Activated CD8-positive, alpha-beta T cell treated with anti-CD3 and anti-CD28 coated beads for 36 hours (primary cell): ENCODE data around the gene ALDH6A1. TPM values are rescaled to one million over a fixed set of nuclear protein-coding genes. Genes with fewer than 3 reads are reported as not detected.

Experiments
- ATAC-seq: fragments of 200-7000 bp; cut with Tn5 transposase; one replicate; pipeline ENCODE4 v1.10.0; 2021; ENCODE audit warnings: mild to moderate bottlenecking, moderate library complexity
- CTCF ChIA-PET: fragments of 350-600 bp; sonication (Branson Sonifier 250); formaldehyde crosslinking; loops from one replicate; lab custom pipeline; 2021; ENCODE audit warnings: antibody characterized with exemption; lab: Charles Lee
- POLR2A ChIA-PET: fragments of 350-600 bp; sonication (Branson Sonifier 250); formaldehyde crosslinking; loops from one replicate; lab custom pipeline; 2021; ENCODE audit warnings: antibody characterized with exemption; lab: Charles Lee
- DNase-seq: peaks from one replicate; pipeline ENCODE4 v3.0.0-alpha.2; 2020
- H3K27ac Mint-ChIP-seq: one replicate; pipeline ENCODE4 v1.8.0; 2021; ENCODE audit warnings: mild to moderate bottlenecking, mixed read lengths
- H3K27me3 Mint-ChIP-seq: one replicate; pipeline ENCODE4 v1.8.0; 2021; ENCODE audit warnings: mixed read lengths
- H3K36me3 Mint-ChIP-seq: one replicate; pipeline ENCODE4 v1.8.0; 2021; ENCODE audit warnings: low read depth, mixed read lengths
- H3K4me1 Mint-ChIP-seq: one replicate; pipeline ENCODE4 v1.8.0; 2021; ENCODE audit warnings: low read depth, mixed read lengths
- H3K4me3 Mint-ChIP-seq: one replicate; pipeline ENCODE4 v1.8.0; 2021; ENCODE audit warnings: mild to moderate bottlenecking, moderate library complexity, mixed read lengths
- H3K9me3 Mint-ChIP-seq: one replicate; pipeline ENCODE4 v1.8.0; 2021; ENCODE audit warnings: mixed read lengths
- CTCF ChIP-seq: fragments of 200-600 bp; IDR thresholded peaks from one replicate; pipeline ENCODE4 v1.8.0; 2022; ENCODE audit warnings: antibody characterized with exemption, mild to moderate bottlenecking
- intact Hi-C: fragments of 100-400 bp; cut with micrococcal nuclease; formaldehyde crosslinking; loops from one replicate; pipeline ENCODE4 v1.10.0; 2022
- total RNA-seq, 2 experiments: library from RNA; stranded (reverse); gene quantifications; one replicate each; pipeline ENCODE4 v1.2.3, GENCODE V29; 2021

Gene ALDH6A1
- total RNA-seq, 2 experiments from 2014 or later, result 10.8 to 11.8 TPM

DNA sequence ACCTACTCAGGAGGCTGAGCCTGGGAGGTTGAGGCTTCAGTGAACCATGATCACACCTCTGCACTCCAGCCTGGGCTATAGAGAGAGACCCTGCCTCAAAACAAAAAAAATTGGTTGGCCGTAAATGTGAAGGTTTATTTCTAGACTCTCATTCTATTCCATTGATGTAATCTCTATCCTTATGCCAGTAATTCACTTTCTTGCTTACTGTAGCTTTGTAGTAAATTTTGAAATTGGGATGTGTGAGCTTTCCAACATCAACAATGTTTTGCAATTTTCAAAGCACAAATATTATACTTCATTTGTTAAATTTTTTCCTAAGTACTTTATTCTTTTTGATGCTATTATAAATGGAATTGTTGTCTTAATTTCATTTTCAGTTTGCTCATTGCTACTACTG lies 25.1 kb upstream of the ALDH6A1 start:
- H3K36me3 Mint-ChIP-seq, result peaks cover 12% of the 10 kb centered on the region
- no peaks in the 10 kb centered on the region for H3K4me1 Mint-ChIP-seq
- ChIA-PET CTCF (no interaction called here), POLR2A (no interaction called here)
- DNase-seq, result no peak
- intact Hi-C loops, result no loop called here
- H3K27ac Mint-ChIP-seq, result no peak overlapping the region
- H3K4me3 Mint-ChIP-seq, result no peak overlapping the region
- no peaks in the 10 kb centered on the region for H3K9me3 Mint-ChIP-seq
- H3K27me3 Mint-ChIP-seq, result no peaks in the 10 kb centered on the region
- no peak for ATAC-seq
- TF ChIP-seq CTCF, result no peak

- Mint-ChIP-seq H3K27ac (no peak overlapping the region), H3K27me3 (no peaks in the 10 kb centered on the region), H3K36me3 (peaks cover 17% of the 10 kb centered on the region), H3K4me3 (no peak overlapping the region), H3K9me3 (no peaks in the 10 kb centered on the region), H3K4me1 (no peaks in the 10 kb centered on the region)
- ChIA-PET CTCF (interaction anchor here (0.6 kb wide), 1 partner anchor 504 kb away, joined by 3 read pairs; no protein-coding TSS in a partner anchor), POLR2A (no interaction called here)
- no peak for ATAC-seq
- DNase-seq, result no peak
- intact Hi-C loops, result no loop called here
- no peak for TF ChIP-seq CTCF
Observed at GRCh38 chr14:74105381-74105780, 21.1 kb upstream of the ALDH6A1 start.

DNA sequence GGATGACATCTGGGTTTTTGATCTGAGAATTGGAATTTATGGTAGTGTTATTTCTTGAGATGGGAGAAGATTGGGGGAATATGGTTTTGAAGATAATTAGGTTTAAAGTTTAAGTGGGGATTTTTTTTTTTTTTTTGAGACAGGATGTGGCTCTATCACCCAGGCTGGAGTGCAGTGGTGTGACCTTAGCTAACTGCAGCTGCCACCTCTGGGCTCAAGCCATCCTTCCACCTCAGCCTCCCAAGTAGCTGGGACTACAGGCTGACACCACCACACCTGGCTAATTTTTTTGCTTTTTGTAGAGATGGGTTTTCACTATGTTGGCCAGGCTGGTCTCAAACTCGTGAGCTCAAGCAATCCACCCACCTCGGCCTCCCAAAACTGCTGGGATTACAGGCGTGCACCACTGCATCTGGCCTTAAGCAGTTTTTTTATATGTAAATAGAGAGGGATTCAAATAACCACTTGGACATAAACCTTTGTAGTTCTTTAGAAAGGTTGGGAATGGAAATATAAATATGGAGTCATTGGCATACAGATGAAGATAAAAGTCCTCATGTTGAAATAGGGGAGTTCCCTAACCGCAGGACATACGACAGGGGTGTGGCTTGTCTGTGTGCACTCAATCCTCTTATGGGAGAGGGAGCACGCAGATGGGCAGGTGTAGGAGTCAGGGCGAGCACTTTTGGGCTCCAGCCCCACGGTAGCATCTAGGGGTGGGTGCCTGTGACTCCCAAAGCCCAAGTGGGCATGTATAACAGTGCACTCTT lies 5.2 kb upstream of the ALDH6A1 start:
- no peaks in the 10 kb centered on the region for H3K9me3 Mint-ChIP-seq
- DNase-seq, result peak; percentile 34
- H3K27ac Mint-ChIP-seq, result peak overlapping the region; percentile 60
- ChIA-PET POLR2A (no interaction called here), CTCF (no interaction called here)
- peaks cover 28% of the 10 kb centered on the region for H3K4me1 Mint-ChIP-seq
- no peak for ATAC-seq
- TF ChIP-seq CTCF, result no peak
- intact Hi-C loops, result no loop called here
- H3K27me3 Mint-ChIP-seq, result no peaks in the 10 kb centered on the region
- no peak overlapping the region for H3K4me3 Mint-ChIP-seq
- H3K36me3 Mint-ChIP-seq, result peaks cover 14% of the 10 kb centered on the region

- ATAC-seq (no peak), DNase-seq (no peak)
- Mint-ChIP-seq H3K27ac (peak overlapping the region; percentile 99), H3K4me1 (peaks cover 43% of the 10 kb centered on the region), H3K9me3 (no peaks in the 10 kb centered on the region), H3K36me3 (peaks cover 11% of the 10 kb centered on the region), H3K27me3 (no peaks in the 10 kb centered on the region), H3K4me3 (peak overlapping the region; percentile 100)
- POLR2A ChIA-PET, result interaction anchor here (0.7 to 1.2 kb wide), 4 partner anchors 10 to 410 kb away, joined by 3 read pairs; no protein-coding TSS in a partner anchor
- intact Hi-C loops, result no loop called here
- no peak for TF ChIP-seq CTCF
- CTCF ChIA-PET, result interaction anchor here (0.6 to 0.7 kb wide), 2 partner anchors 53 to 519 kb away, joined by 3 to 4 read pairs; no protein-coding TSS in a partner anchor
Observed at GRCh38 chr14:74085828-74086227, 1.6 kb upstream of the ALDH6A1 start.

- peak overlapping the region; percentile 100 for H3K4me3 Mint-ChIP-seq
- CTCF ChIA-PET, result interaction anchor here (0.6 kb wide), 1 partner anchor 519 kb away, joined by 4 read pairs; no protein-coding TSS in a partner anchor
- H3K27me3 Mint-ChIP-seq, result no peaks in the 10 kb centered on the region
- peak; percentile 46 for DNase-seq
- peaks cover 8% of the 10 kb centered on the region for H3K36me3 Mint-ChIP-seq
- no peak for TF ChIP-seq CTCF
- H3K27ac Mint-ChIP-seq, result peak overlapping the region; percentile 99
- POLR2A ChIA-PET, result interaction anchor here (0.6 to 1.2 kb wide), 4 partner anchors 10 to 443 kb away, joined by 3 read pairs; no protein-coding TSS in a partner anchor
- intact Hi-C loops, result no loop called here
- peaks cover 41% of the 10 kb centered on the region for H3K4me1 Mint-ChIP-seq
- ATAC-seq, result peak; percentile 4
- H3K9me3 Mint-ChIP-seq, result no peaks in the 10 kb centered on the region
Observed at GRCh38 chr14:74085047-74085637, 889 bp upstream of the ALDH6A1 start.
